MCF 10A (cell line): Measurements from ENCODE around the gene GSAP. TPM values are rescaled to one million over a fixed set of nuclear protein-coding genes. Genes with fewer than 3 reads are reported as not detected.

Experiments
- BruUV-seq: library from RNA; stranded (reverse); fragments of 400-500 nt; replicated peaks from 2 replicates; lab custom pipeline; 2021; lab: Mats Ljungman, UMichigan
- CTCF ChIA-PET: fragments of 300-600 bp; sonication (Branson Sonifier 250); formaldehyde crosslinking; extraction: SDS; loops from one replicate; lab custom pipeline; 2021; ENCODE audit warnings: antibody characterized with exemption, inconsistent platforms; lab: Yijun Ruan, JAX
- POLR2A ChIA-PET: fragments of 300-600, 350-650 bp; sonication (Branson Sonifier 250); formaldehyde crosslinking; extraction: SDS; loops from one replicate; lab custom pipeline; 2020; ENCODE audit warnings: antibody characterized with exemption, inconsistent platforms; lab: Yijun Ruan, JAX
- DNase-seq: peaks from one replicate; pipeline ENCODE4 v3.0.0-alpha.2; 2018; ENCODE audit not compliant: unreplicated experiment
- H3K27ac Mint-ChIP-seq: one replicate; pipeline ENCODE4 v1.8.0; 2022; ENCODE audit warnings: mild to moderate bottlenecking, low read depth, mixed read lengths; ENCODE audit not compliant: unreplicated experiment
- H3K27me3 Mint-ChIP-seq: one replicate; pipeline ENCODE4 v1.8.0; 2022; ENCODE audit warnings: mixed read lengths; ENCODE audit not compliant: insufficient read depth, unreplicated experiment
- H3K36me3 Mint-ChIP-seq: one replicate; pipeline ENCODE4 v1.8.0; 2022; ENCODE audit warnings: mild to moderate bottlenecking, moderate library complexity, mixed read lengths; ENCODE audit not compliant: insufficient read depth, unreplicated experiment
- H3K4me1 Mint-ChIP-seq: one replicate; pipeline ENCODE4 v1.8.0; 2022; ENCODE audit warnings: mixed read lengths; ENCODE audit not compliant: insufficient read depth, unreplicated experiment
- H3K4me3 Mint-ChIP-seq: one replicate; pipeline ENCODE4 v1.8.0; 2022; ENCODE audit warnings: mild to moderate bottlenecking, moderate library complexity, mixed read lengths; ENCODE audit not compliant: unreplicated experiment
- H3K9me3 Mint-ChIP-seq: one replicate; pipeline ENCODE4 v1.8.0; 2022; ENCODE audit warnings: mixed read lengths; ENCODE audit not compliant: unreplicated experiment
- CTCF ChIP-seq: fragments of 200-600 bp; IDR thresholded peaks from one replicate; pipeline ENCODE4 v1.8.0; 2022; ENCODE audit warnings: antibody characterized with exemption, mild to moderate bottlenecking; ENCODE audit not compliant: unreplicated experiment
- intact Hi-C: fragments of 100-400 bp; cut with micrococcal nuclease; formaldehyde crosslinking; loops from 2 replicates; pipeline ENCODE4 v1.14.1; 2022
- total RNA-seq: library from RNA; stranded (reverse); gene quantifications from 2 replicates; pipeline ENCODE4 v1.2.3, GENCODE V29; 2022

Gene GSAP
- total RNA-seq, 1 experiment from 2014 or later, result 13.7 TPM

- Mint-ChIP-seq H3K27me3 (no peaks in the 10 kb centered on the region), H3K9me3 (no peaks in the 10 kb centered on the region), H3K4me3 (no peak overlapping the region), H3K4me1 (peaks cover 18% of the 10 kb centered on the region), H3K36me3 (no peaks in the 10 kb centered on the region), H3K27ac (no peak overlapping the region)
- BruUV-seq, result no TSS peak
- ChIA-PET POLR2A (interaction anchor here (1.3 to 2.2 kb wide), 3 partner anchors 12 to 18 kb away, joined by 3 to 13 read pairs (median 6); no protein-coding TSS in a partner anchor), CTCF (interaction anchor here (0.6 to 1.7 kb wide), 4 partner anchors 26 to 258 kb away, joined by 3 to 4 read pairs (median 4); no protein-coding TSS in a partner anchor)
- DNase-seq, result no peak
- no peak for TF ChIP-seq CTCF
- intact Hi-C loops, result no loop called here
Measured at GRCh38 chr7:77396894-77397547, 19.1 kb downstream of the GSAP start.

DNA sequence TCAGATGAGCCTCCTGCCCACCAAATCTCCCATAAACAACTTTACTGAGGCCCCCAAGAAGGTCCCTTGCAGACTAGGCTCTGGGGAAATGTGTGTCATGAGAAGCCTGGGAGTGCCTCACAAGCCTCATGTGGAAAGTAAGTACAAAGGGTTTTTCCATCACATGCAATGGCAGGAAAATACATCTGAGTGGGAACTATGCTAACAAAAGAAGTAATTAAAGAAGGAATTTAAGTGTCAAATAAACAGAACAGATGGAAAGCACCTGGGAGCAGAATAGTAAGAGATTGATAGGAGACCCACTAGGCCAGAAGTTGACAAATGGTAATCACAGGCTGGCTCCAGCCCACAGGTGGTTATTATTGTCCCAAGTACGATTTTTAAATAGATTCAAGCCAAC is 20.5 kb downstream of the GSAP start:
- BruUV-seq, result no TSS peak
- TF ChIP-seq CTCF, result no peak
- ChIA-PET POLR2A (interaction anchor here (0.7 to 1.6 kb wide), 2 partner anchors 12 to 205 kb away, joined by 4 to 9 read pairs; no protein-coding TSS in a partner anchor), CTCF (no interaction called here)
- Mint-ChIP-seq H3K9me3 (no peaks in the 10 kb centered on the region), H3K4me3 (no peak overlapping the region), H3K4me1 (peaks cover 18% of the 10 kb centered on the region), H3K27me3 (no peaks in the 10 kb centered on the region), H3K36me3 (no peaks in the 10 kb centered on the region), H3K27ac (no peak overlapping the region)
- no peak for DNase-seq
- intact Hi-C loops, result no loop called here

- intact Hi-C loops, result no loop called here
- H3K36me3 Mint-ChIP-seq, result no peaks in the 10 kb centered on the region
- BruUV-seq, result no TSS peak
- ChIA-PET CTCF (interaction anchor here (0.7 kb wide), 1 partner anchor 11 kb away, joined by 5 read pairs; no protein-coding TSS in a partner anchor), POLR2A (interaction anchor here (1.1 to 1.6 kb wide), 2 partner anchors 10 to 14 kb away, joined by 4 to 9 read pairs; no protein-coding TSS in a partner anchor)
- H3K9me3 Mint-ChIP-seq, result no peaks in the 10 kb centered on the region
- H3K4me3 Mint-ChIP-seq, result no peak overlapping the region
- peak overlapping the region; percentile 88 for H3K27ac Mint-ChIP-seq
- peaks cover 18% of the 10 kb centered on the region for H3K4me1 Mint-ChIP-seq
- H3K27me3 Mint-ChIP-seq, result no peaks in the 10 kb centered on the region
- no peak for DNase-seq
- no peak for TF ChIP-seq CTCF
Measured at GRCh38 chr7:77393954-77394353, 22.2 kb downstream of the GSAP start.

- Mint-ChIP-seq H3K4me3 (no peak overlapping the region), H3K36me3 (no peaks in the 10 kb centered on the region), H3K4me1 (peaks cover 18% of the 10 kb centered on the region), H3K9me3 (no peaks in the 10 kb centered on the region), H3K27ac (peak overlapping the region; percentile 88), H3K27me3 (no peaks in the 10 kb centered on the region)
- POLR2A ChIA-PET, result no interaction called here
- BruUV-seq, result no TSS peak
- intact Hi-C loops, result no loop called here
- TF ChIP-seq CTCF, result no peak
- CTCF ChIA-PET, result interaction anchor here (0.6 to 0.7 kb wide), 3 partner anchors 12 to 91 kb away, joined by 3 to 5 read pairs (median 3); no protein-coding TSS in a partner anchor
- DNase-seq, result peak; percentile 98
Measured at GRCh38 chr7:77393261-77393660, 22.9 kb downstream of the GSAP start.
